Measurements from ENCODE around the gene NABP1.
A peak's percentile ranks its signal among the peaks of the same experiment; 100 is the strongest.

The NABP1 gene

GRCh38 chr2:191677646-191678436 lies at the start of gene NABP1:
Gene NABP1 (plus strand): TSS chr2:191678136. CDS start chr2:191678615, 479 bp downstream.
- Histone ChIP-seq H3K9ac (ENCODE audit: low read length) (peak within 1 kb of the TSS; percentile 97), H3K36me3 (ENCODE audit: insufficient read depth, low read length) (no peaks in the 10 kb centered on the region), H3K27ac (ENCODE audit: low read depth, low read length) (peak within 1 kb of the TSS; percentile 92), H3K9me3 (ENCODE audit: low read length) (no peaks in the 10 kb centered on the region), H3K4me1 (ENCODE audit: insufficient read depth, low read length) (no peaks in the 10 kb centered on the region), H3K4me3 (ENCODE audit: low read depth in 1 of 2, low read length in 2 of 2) (peak within 1 kb of the TSS; percentile 75 to 96), H3K27me3 (ENCODE audit: control insufficient read depth in 1 of 2, insufficient read depth in 2 of 2, low read length in 2 of 2) (no peaks in the 10 kb centered on the region)

DNA sequence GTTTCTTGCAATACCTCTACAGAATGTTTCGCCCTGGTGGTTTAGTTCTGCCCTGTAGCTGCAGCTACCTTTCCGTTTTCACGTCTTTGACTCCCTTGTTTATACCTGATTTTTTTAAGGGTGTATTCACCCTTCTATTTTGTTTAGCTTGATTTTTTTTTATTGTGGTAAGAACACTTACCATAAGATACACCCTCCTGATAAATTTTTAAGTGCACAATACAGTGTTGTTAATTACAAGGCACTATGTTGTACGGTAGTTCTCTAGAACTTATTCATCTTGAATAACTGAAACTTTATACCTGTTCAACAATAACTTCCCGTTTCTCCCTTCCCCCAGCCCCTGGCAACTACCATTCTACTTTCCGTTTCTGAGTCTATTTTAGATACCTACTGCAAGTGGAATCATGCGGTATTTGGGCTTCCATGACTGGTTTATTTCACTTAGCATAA lies 48.9 kb upstream of the NABP1 start:
- H3K27ac ChIP-seq (ENCODE audit: low read depth, low read length): no peak overlapping the region
- H3K9ac ChIP-seq (ENCODE audit: low read length): no peak overlapping the region

GRCh38 chr2:191629976-191630712 lies 47.8 kb upstream of the NABP1 start:
- Histone ChIP-seq H3K9me3 (ENCODE audit: low read length) (no peaks in the 10 kb centered on the region), H3K4me1 (ENCODE audit: insufficient read depth, low read length) (no peaks in the 10 kb centered on the region), H3K27ac (ENCODE audit: low read depth, low read length) (no peak overlapping the region), H3K36me3 (ENCODE audit: insufficient read depth, low read length) (no peaks in the 10 kb centered on the region), H3K9ac (ENCODE audit: low read length) (no peak overlapping the region), H3K4me3 (ENCODE audit: low read depth in 1 of 2, low read length in 2 of 2) (no peak overlapping the region), H3K27me3 (ENCODE audit: control insufficient read depth in 1 of 2, insufficient read depth in 2 of 2, low read length in 2 of 2) (no peaks in the 10 kb centered on the region)

More for the DNA sequence above, 48.9 kb upstream of the NABP1 start:
- H3K4me1 ChIP-seq (ENCODE audit: insufficient read depth, low read length): no peaks in the 10 kb centered on the region
- H3K36me3 ChIP-seq (ENCODE audit: insufficient read depth, low read length): no peaks in the 10 kb centered on the region
- H3K9me3 ChIP-seq (ENCODE audit: low read length): no peaks in the 10 kb centered on the region
- no peak overlapping the region for H3K4me3 ChIP-seq (ENCODE audit: low read depth in 1 of 2, low read length in 2 of 2)
- no peaks in the 10 kb centered on the region for H3K27me3 ChIP-seq (ENCODE audit: control insufficient read depth in 1 of 2, insufficient read depth in 2 of 2, low read length in 2 of 2)

DNA sequence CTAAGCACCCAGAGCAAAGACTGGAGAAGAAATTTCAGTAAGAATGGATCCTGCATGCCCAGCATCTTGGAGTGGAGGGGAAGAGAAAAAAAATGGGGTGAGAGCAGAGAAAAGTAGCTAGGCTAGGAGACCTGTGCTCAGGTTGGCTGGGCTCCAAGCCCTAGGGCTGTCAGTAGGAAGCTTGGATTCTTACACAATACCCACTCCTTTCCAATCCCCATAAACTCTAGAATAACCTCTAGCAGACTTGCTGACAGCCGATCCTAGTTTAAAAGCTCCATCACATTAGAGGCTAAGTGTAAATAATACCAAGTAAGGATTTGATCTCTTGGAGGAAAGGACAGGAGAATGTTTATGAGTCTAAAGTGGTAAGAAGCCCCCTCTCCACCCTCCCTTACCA lies 46.2 kb upstream of the NABP1 start:
- Histone ChIP-seq H3K27me3 (ENCODE audit: control insufficient read depth in 1 of 2, insufficient read depth in 2 of 2, low read length in 2 of 2) (no peaks in the 10 kb centered on the region), H3K4me1 (ENCODE audit: insufficient read depth, low read length) (no peaks in the 10 kb centered on the region), H3K9me3 (ENCODE audit: low read length) (no peaks in the 10 kb centered on the region), H3K9ac (ENCODE audit: low read length) (no peak overlapping the region), H3K4me3 (ENCODE audit: low read depth in 1 of 2, low read length in 2 of 2) (no peak overlapping the region), H3K27ac (ENCODE audit: low read depth, low read length) (no peak overlapping the region), H3K36me3 (ENCODE audit: insufficient read depth, low read length) (no peaks in the 10 kb centered on the region)

GRCh38 chr2:191632426-191632825 lies 45.5 kb upstream of the NABP1 start:
- Histone ChIP-seq H3K36me3 (ENCODE audit: insufficient read depth, low read length) (no peaks in the 10 kb centered on the region), H3K9me3 (ENCODE audit: low read length) (no peaks in the 10 kb centered on the region)

GRCh38 chr2:191634791-191635190 lies 43.1 kb upstream of the NABP1 start:
- H3K27me3 ChIP-seq (ENCODE audit: control insufficient read depth in 1 of 2, insufficient read depth in 2 of 2, low read length in 2 of 2): no peaks in the 10 kb centered on the region
- H3K4me1 ChIP-seq (ENCODE audit: insufficient read depth, low read length): no peaks in the 10 kb centered on the region
- no peak overlapping the region for H3K4me3 ChIP-seq (ENCODE audit: low read depth in 1 of 2, low read length in 2 of 2)
- H3K9me3 ChIP-seq (ENCODE audit: low read length): no peaks in the 10 kb centered on the region
- H3K9ac ChIP-seq (ENCODE audit: low read length): no peak overlapping the region
- H3K36me3 ChIP-seq (ENCODE audit: insufficient read depth, low read length): no peaks in the 10 kb centered on the region
- H3K27ac ChIP-seq (ENCODE audit: low read depth, low read length): no peak overlapping the region

More at GRCh38 chr2:191632426-191632825, 45.5 kb upstream of the NABP1 start:
- H3K9ac ChIP-seq (ENCODE audit: low read length): no peak overlapping the region
- no peak overlapping the region for H3K27ac ChIP-seq (ENCODE audit: low read depth, low read length)
- H3K27me3 ChIP-seq (ENCODE audit: control insufficient read depth in 1 of 2, insufficient read depth in 2 of 2, low read length in 2 of 2): no peaks in the 10 kb centered on the region
- H3K4me3 ChIP-seq (ENCODE audit: low read depth in 1 of 2, low read length in 2 of 2): no peak overlapping the region
- H3K4me1 ChIP-seq (ENCODE audit: insufficient read depth, low read length): no peaks in the 10 kb centered on the region

DNA sequence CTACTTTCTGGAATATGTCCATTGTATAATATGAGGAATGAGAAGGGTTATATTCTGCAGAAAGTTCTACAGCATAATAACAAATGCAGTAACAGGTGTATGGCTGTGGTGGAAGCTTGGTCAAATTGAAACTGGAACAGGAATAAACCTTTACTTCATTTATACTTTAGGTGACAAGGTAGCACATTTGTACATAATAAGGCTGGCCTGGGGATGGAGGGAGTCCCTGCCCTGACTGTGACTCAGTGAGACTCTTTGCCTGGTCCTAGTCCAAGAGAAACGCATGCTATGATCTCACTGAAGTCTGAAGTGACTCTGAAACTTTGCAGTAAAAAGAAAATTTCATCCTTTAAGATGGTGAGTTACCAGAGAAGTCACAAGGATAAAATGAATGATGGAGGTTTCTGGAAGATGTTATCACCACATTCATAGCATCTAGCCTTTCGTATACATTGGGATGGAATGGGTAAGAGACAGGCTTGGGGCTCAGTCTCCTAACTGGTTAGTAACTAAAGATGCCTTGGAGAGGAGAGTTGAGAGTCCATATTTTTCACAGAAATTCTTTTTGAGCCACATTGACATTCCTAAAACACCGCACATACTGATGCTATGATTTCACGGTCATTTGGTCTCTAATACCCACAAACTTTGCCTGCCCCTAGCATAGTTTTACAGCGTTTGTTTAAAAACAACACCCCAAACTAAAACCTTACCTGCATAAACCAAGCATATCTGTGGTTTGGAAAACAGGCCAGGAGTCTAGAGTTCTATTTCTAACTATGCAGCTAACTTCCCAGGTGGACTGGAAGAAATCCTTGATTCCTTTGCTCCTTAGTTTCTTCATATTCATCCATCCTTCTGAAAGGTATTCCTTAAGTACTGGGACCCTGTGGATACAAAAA lies 42.4 kb upstream of the NABP1 start:
- no peaks in the 10 kb centered on the region for H3K9me3 ChIP-seq (ENCODE audit: low read length)
- no peaks in the 10 kb centered on the region for H3K27me3 ChIP-seq (ENCODE audit: control insufficient read depth in 1 of 2, insufficient read depth in 2 of 2, low read length in 2 of 2)
- no peak overlapping the region for H3K27ac ChIP-seq (ENCODE audit: low read depth, low read length)
- no peak overlapping the region for H3K9ac ChIP-seq (ENCODE audit: low read length)
- no peak overlapping the region for H3K4me3 ChIP-seq (ENCODE audit: low read depth in 1 of 2, low read length in 2 of 2)
- H3K36me3 ChIP-seq (ENCODE audit: insufficient read depth, low read length): no peaks in the 10 kb centered on the region
- H3K4me1 ChIP-seq (ENCODE audit: insufficient read depth, low read length): no peaks in the 10 kb centered on the region

- Histone ChIP-seq H3K4me1 (ENCODE audit: insufficient read depth, low read length) (no peaks in the 10 kb centered on the region), H3K9me3 (ENCODE audit: low read length) (no peaks in the 10 kb centered on the region), H3K36me3 (ENCODE audit: insufficient read depth, low read length) (no peaks in the 10 kb centered on the region), H3K27ac (ENCODE audit: low read depth, low read length) (no peak overlapping the region), H3K27me3 (ENCODE audit: control insufficient read depth in 1 of 2, insufficient read depth in 2 of 2, low read length in 2 of 2) (no peaks in the 10 kb centered on the region), H3K9ac (ENCODE audit: low read length) (no peak overlapping the region), H3K4me3 (ENCODE audit: low read depth in 1 of 2, low read length in 2 of 2) (no peak overlapping the region)
Measured at GRCh38 chr2:191636235-191636543, 41.7 kb upstream of the NABP1 start.

DNA sequence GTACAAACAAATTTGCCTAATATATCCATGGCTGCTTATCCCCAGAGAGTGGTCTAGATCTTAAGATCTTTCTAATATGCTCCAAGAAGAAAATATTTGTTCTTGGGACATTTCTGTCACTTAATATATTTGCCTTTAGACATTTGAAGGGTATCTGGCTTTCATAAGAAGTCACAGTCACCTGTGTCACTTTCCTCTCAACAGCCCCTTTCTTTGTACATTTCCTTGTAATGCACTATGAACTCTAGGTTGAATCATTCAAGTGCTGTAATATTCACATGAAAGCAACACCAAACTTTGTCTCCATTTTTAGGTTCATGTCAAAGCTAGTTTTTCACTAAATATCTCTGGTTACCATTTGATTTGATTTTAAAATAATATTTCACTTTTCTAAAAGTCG lies 41.4 kb upstream of the NABP1 start:
- H3K27me3 ChIP-seq (ENCODE audit: control insufficient read depth in 1 of 2, insufficient read depth in 2 of 2, low read length in 2 of 2): no peaks in the 10 kb centered on the region
- H3K9me3 ChIP-seq (ENCODE audit: low read length): no peaks in the 10 kb centered on the region
- no peaks in the 10 kb centered on the region for H3K4me1 ChIP-seq (ENCODE audit: insufficient read depth, low read length)
- no peak overlapping the region for H3K27ac ChIP-seq (ENCODE audit: low read depth, low read length)
- H3K4me3 ChIP-seq (ENCODE audit: low read depth in 1 of 2, low read length in 2 of 2): no peak overlapping the region
- no peak overlapping the region for H3K9ac ChIP-seq (ENCODE audit: low read length)
- H3K36me3 ChIP-seq (ENCODE audit: insufficient read depth, low read length): no peaks in the 10 kb centered on the region

GRCh38 chr2:191637182-191638078 lies 40.5 kb upstream of the NABP1 start:
- Histone ChIP-seq H3K27ac (ENCODE audit: low read depth, low read length) (no peak overlapping the region), H3K36me3 (ENCODE audit: insufficient read depth, low read length) (no peaks in the 10 kb centered on the region), H3K9ac (ENCODE audit: low read length) (no peak overlapping the region), H3K4me3 (ENCODE audit: low read depth in 1 of 2, low read length in 2 of 2) (no peak overlapping the region), H3K27me3 (ENCODE audit: control insufficient read depth in 1 of 2, insufficient read depth in 2 of 2, low read length in 2 of 2) (no peaks in the 10 kb centered on the region), H3K4me1 (ENCODE audit: insufficient read depth, low read length) (no peaks in the 10 kb centered on the region), H3K9me3 (ENCODE audit: low read length) (no peaks in the 10 kb centered on the region)

All from muscle layer of colon (tissue), 2 donors.